DOHH2 (cell line): ENCODE results near the gene NDUFS3.
A peak's percentile ranks its signal among the peaks of the same experiment; 100 is the strongest.

Experiments used
- H3F3A ChIP-seq: fragments of 200-600 bp; sonication (generic), shearing (Covaris generic); 2 replicates; pipeline ENCODE4 v1.6.0; 2016; ENCODE audit warnings: antibody characterized with exemption, mild to moderate bottlenecking; ENCODE audit not compliant: control insufficient read depth, insufficient read depth
- H3K27ac ChIP-seq: fragments of 200-600 bp; sonication (generic); 2 replicates; pipeline ENCODE4 v1.5.1; 2014; ENCODE audit warnings: low read depth, mild to moderate bottlenecking, low read length, moderate library complexity
- H3K27me3 ChIP-seq: fragments of 200-600 bp; sonication (generic); 2 replicates; pipeline ENCODE4 v1.6.1; 2014; ENCODE audit warnings: mild to moderate bottlenecking, low read length, mixed read lengths; ENCODE audit not compliant: control insufficient read depth
- H3K36me3 ChIP-seq: fragments of 200-600 bp; sonication (generic); 2 replicates; pipeline ENCODE4 v1.6.1; 2014; ENCODE audit warnings: mild to moderate bottlenecking, low read length, moderate library complexity, mixed read lengths; ENCODE audit not compliant: control insufficient read depth
- H3K4me1 ChIP-seq: fragments of 200-600 bp; sonication (generic); 2 replicates; pipeline ENCODE4 v1.6.1; 2014; ENCODE audit warnings: mild to moderate bottlenecking, low read length, mixed read lengths; ENCODE audit not compliant: control insufficient read depth
- H3K4me2 ChIP-seq: fragments of 200-600 bp; sonication (generic); 2 replicates; pipeline ENCODE4 v1.6.0; 2014; ENCODE audit warnings: mild to moderate bottlenecking, low read length, moderate library complexity
- H3K4me3 ChIP-seq: fragments of 200-600 bp; sonication (generic); 2 replicates; pipeline ENCODE4 v1.5.1; 2014; ENCODE audit warnings: mild to moderate bottlenecking, low read length, mixed read lengths
- H3K79me2 ChIP-seq: fragments of 200-600 bp; sonication (generic); 2 replicates; pipeline ENCODE4 v1.6.1; 2014; ENCODE audit warnings: mild to moderate bottlenecking, low read length, mixed read lengths; ENCODE audit not compliant: control insufficient read depth
- H3K9me2 ChIP-seq: fragments of 200-600 bp; sonication (generic); replicated peaks from 2 replicates; pipeline ENCODE4 v1.6.1; 2014; ENCODE audit warnings: mild to moderate bottlenecking, low read length, mixed read lengths; ENCODE audit not compliant: control insufficient read depth
- H3K9me3 ChIP-seq: fragments of 200-600 bp; sonication (generic); 2 replicates; pipeline ENCODE4 v1.6.1; 2014; ENCODE audit warnings: antibody characterized with exemption, low read length, mixed read lengths; ENCODE audit not compliant: control insufficient read depth, insufficient read depth
- H4K20me1 ChIP-seq: fragments of 200-600 bp; sonication (generic); 2 replicates; pipeline ENCODE4 v1.6.0; 2014; ENCODE audit warnings: low read depth, mild to moderate bottlenecking, antibody characterized with exemption, low read length, moderate library complexity; ENCODE audit not compliant: control insufficient read depth, insufficient read depth
- CTCF ChIP-seq: fragments of 200-600 bp; sonication (generic); IDR thresholded peaks from one replicate; pipeline ENCODE4 v1.5.1; 2014; ENCODE audit warnings: antibody characterized with exemption, mild to moderate bottlenecking, low read depth, low read length; ENCODE audit not compliant: poor library complexity, severe bottlenecking
- EZH2phosphoT487 ChIP-seq: fragments of 200-600 bp; sonication (generic); IDR thresholded peaks from 2 replicates; pipeline ENCODE4 v1.6.1; 2017; ENCODE audit warnings: borderline replicate concordance, mild to moderate bottlenecking, antibody characterized with exemption, low read length, moderate library complexity, mixed read lengths

The NDUFS3 gene

GRCh38 chr11:47615249-47615648, 36.4 kb downstream of the NDUFS3 start:
- Histone ChIP-seq H3K27ac (no peak overlapping the region), H3K4me2 (no peak overlapping the region), H3K36me3 (peaks cover 28% of the 10 kb centered on the region), H3K4me3 (no peak overlapping the region), H3K9me3 (no peaks in the 10 kb centered on the region), H3K4me1 (peaks cover 16% of the 10 kb centered on the region), H3K79me2 (no peaks in the 10 kb centered on the region), H3F3A (peaks cover 14% of the 10 kb centered on the region), H3K9me2 (no peaks in the 10 kb centered on the region), H3K27me3 (no peaks in the 10 kb centered on the region), H4K20me1 (no peaks in the 10 kb centered on the region)
- TF ChIP-seq CTCF (no peak), EZH2phosphoT487 (no peak)

- no peak overlapping the region for H3K27ac ChIP-seq
Observed at GRCh38 chr11:47616726-47617416, 38.0 kb downstream of the NDUFS3 start.

DNA sequence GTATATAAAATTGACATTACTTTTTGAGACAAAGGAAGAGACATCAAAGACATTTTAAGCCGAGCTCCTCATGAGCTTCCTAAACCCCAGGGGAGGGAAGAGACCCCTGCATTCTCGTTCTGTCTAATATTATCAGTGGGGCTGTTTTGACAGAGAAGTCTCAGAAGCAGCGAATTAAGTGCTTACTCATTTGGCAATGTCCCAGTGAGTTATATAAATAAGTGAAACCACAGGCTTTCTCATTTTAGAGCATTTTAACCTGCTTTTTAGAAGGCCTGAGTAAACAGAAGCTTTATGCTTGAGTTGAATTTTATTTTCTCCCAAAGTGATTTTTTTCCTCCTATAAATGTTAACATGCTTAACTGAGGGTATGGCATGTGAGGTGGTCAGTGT, 38.5 kb downstream of the NDUFS3 start:
- Histone ChIP-seq H3K27ac (no peak overlapping the region), H3K79me2 (no peaks in the 10 kb centered on the region), H3K9me3 (no peaks in the 10 kb centered on the region), H3K4me3 (no peak overlapping the region), H3K9me2 (no peaks in the 10 kb centered on the region), H3F3A (peaks cover 14% of the 10 kb centered on the region), H3K27me3 (no peaks in the 10 kb centered on the region), H4K20me1 (no peaks in the 10 kb centered on the region), H3K36me3 (peaks cover 49% of the 10 kb centered on the region), H3K4me1 (no peaks in the 10 kb centered on the region), H3K4me2 (no peak overlapping the region)
- TF ChIP-seq EZH2phosphoT487 (no peak), CTCF (no peak)

More at GRCh38 chr11:47616726-47617416, 38.0 kb downstream of the NDUFS3 start:
- TF ChIP-seq EZH2phosphoT487 (no peak), CTCF (peak; percentile 56)
- Histone ChIP-seq H4K20me1 (no peaks in the 10 kb centered on the region), H3K79me2 (no peaks in the 10 kb centered on the region), H3K4me2 (no peak overlapping the region), H3K9me3 (no peaks in the 10 kb centered on the region), H3K9me2 (no peaks in the 10 kb centered on the region), H3K36me3 (peaks cover 43% of the 10 kb centered on the region), H3F3A (peaks cover 14% of the 10 kb centered on the region), H3K27me3 (no peaks in the 10 kb centered on the region), H3K4me1 (peaks cover 4% of the 10 kb centered on the region), H3K4me3 (no peak overlapping the region)
